Osteocyte (in vitro differentiated cells): ENCODE data around the gene LEUTX. TPM values are rescaled to one million over a fixed set of nuclear protein-coding genes. Genes with fewer than 3 reads are reported as not detected.

Experiments
- DNase-seq: peaks from one replicate; pipeline ENCODE4 v3.0.0; 2021; ENCODE audit warnings: mixed read lengths; ENCODE audit not compliant: unreplicated experiment; ENCODE audit errors: extremely low spot score
- H3K27ac Mint-ChIP-seq: one replicate; pipeline ENCODE4 v1.8.0; 2021; ENCODE audit warnings: mild to moderate bottlenecking, mixed read lengths; ENCODE audit not compliant: unreplicated experiment
- H3K27me3 Mint-ChIP-seq: one replicate; pipeline ENCODE4 v1.8.0; 2021; ENCODE audit warnings: mixed read lengths; ENCODE audit not compliant: unreplicated experiment
- H3K36me3 Mint-ChIP-seq: one replicate; pipeline ENCODE4 v1.8.0; 2021; ENCODE audit warnings: mixed read lengths; ENCODE audit not compliant: unreplicated experiment
- H3K4me1 Mint-ChIP-seq: one replicate; pipeline ENCODE4 v1.8.0; 2021; ENCODE audit warnings: mixed read lengths; ENCODE audit not compliant: unreplicated experiment
- H3K4me3 Mint-ChIP-seq: one replicate; pipeline ENCODE4 v1.8.0; 2021; ENCODE audit warnings: mild to moderate bottlenecking, moderate library complexity, mixed read lengths; ENCODE audit not compliant: unreplicated experiment
- H3K9me3 Mint-ChIP-seq: one replicate; pipeline ENCODE4 v1.8.0; 2021; ENCODE audit warnings: mixed read lengths; ENCODE audit not compliant: unreplicated experiment
- CTCF ChIP-seq: fragments of 200-600 bp; sonication (generic); IDR thresholded peaks from 2 replicates; pipeline ENCODE4 v1.5.0; 2021; ENCODE audit warnings: antibody characterized with exemption, mild to moderate bottlenecking, moderate library complexity
- total RNA-seq: library from RNA; stranded (reverse); gene quantifications from 2 replicates; pipeline ENCODE4 v1.2.1, GENCODE V29; 2021

Gene LEUTX
- total RNA-seq, 1 donor from 2014 or later: not detected

DNA sequence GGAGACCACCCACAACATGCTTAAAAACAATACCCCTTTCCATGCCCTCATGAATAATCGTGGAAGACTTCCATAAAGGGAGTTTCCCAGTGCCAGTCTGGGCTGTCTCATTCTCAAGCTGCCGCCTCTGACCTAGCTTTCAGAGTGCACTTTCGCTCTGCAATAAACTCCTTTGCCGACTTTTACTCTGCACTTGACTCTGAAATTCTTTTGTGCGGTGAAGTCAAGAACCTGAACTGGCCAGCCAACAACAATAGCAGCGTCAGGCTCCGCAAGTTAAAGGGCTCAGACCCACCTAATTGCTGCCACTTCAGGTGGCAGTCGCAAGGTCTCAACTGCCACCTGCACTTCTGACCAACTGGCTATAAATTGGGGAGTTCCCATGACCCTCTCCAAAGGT, 10.3 kb upstream of the LEUTX start:
- Mint-ChIP-seq H3K27me3 (peaks cover 11% of the 10 kb centered on the region), H3K4me3 (no peak overlapping the region), H3K9me3 (peaks cover 4% of the 10 kb centered on the region), H3K4me1 (peaks cover 2% of the 10 kb centered on the region), H3K36me3 (no peaks in the 10 kb centered on the region), H3K27ac (no peak overlapping the region)
- TF ChIP-seq CTCF: no peak
- DNase-seq: no peak

DNA sequence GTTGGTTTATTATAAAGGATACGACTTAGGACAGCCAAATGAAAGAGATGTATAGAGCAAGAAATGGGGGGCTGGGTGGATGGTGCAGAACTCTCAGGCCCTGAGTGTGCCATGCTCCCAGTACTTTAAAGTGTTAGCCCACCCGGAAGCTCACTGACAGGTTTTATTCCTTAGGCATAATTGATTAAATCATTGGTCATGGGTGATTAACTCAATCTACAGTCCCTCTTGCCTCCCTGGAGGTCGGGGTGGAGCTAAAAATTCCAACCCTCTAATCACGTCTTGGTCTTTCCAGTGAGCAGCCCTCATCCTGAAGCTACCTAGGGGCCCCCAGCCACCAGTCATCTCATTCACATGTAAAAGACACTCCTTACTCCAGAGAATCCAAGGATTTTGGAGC, 9.9 kb upstream of the LEUTX start:
- Mint-ChIP-seq H3K4me3 (no peak overlapping the region), H3K27me3 (peaks cover 11% of the 10 kb centered on the region), H3K27ac (no peak overlapping the region), H3K36me3 (no peaks in the 10 kb centered on the region), H3K4me1 (peaks cover 2% of the 10 kb centered on the region), H3K9me3 (peaks cover 4% of the 10 kb centered on the region)
- no peak for TF ChIP-seq CTCF
- no peak for DNase-seq

GRCh38 chr19:39780894-39781293, 2.2 kb downstream of the LEUTX start:
- Mint-ChIP-seq H3K9me3 (no peaks in the 10 kb centered on the region), H3K36me3 (no peaks in the 10 kb centered on the region), H3K4me3 (no peak overlapping the region), H3K4me1 (no peaks in the 10 kb centered on the region), H3K27me3 (peaks cover 26% of the 10 kb centered on the region), H3K27ac (no peak overlapping the region)
- DNase-seq: no peak
- TF ChIP-seq CTCF: no peak

DNA sequence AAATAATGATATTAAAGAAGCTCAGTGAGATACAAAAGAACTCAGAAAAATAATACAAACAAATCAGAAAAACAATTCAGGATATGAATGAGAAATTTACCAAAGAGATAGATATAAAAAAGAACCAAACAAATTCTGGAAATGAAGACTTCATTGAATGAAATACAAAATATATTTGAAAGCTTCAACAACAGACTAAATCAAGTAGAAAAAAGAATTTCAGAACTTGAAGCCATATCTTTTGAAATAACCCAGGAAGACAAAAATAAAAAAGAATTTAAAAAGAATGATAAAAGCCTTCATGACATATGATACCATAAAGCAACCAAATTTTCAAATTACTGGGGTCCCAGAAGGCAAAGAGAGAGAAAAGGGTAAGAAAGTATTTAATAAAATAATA, 9.6 kb downstream of the LEUTX start:
- Mint-ChIP-seq H3K27ac (no peak overlapping the region), H3K36me3 (peaks cover 2% of the 10 kb centered on the region), H3K4me1 (no peaks in the 10 kb centered on the region), H3K9me3 (peaks cover 6% of the 10 kb centered on the region), H3K4me3 (no peak overlapping the region), H3K27me3 (no peaks in the 10 kb centered on the region)
- TF ChIP-seq CTCF: no peak
- DNase-seq: no peak

GRCh38 chr19:39792999-39793546, 14.4 kb downstream of the LEUTX start:
- peak; percentile 96 for TF ChIP-seq CTCF
- Mint-ChIP-seq H3K27me3 (peaks cover 24% of the 10 kb centered on the region), H3K4me1 (no peaks in the 10 kb centered on the region), H3K4me3 (peak overlapping the region; percentile 68), H3K9me3 (peaks cover 7% of the 10 kb centered on the region), H3K27ac (no peak overlapping the region), H3K36me3 (peaks cover under 1% of the 10 kb centered on the region)
- DNase-seq: peak; percentile 91
